Neutrophil (primary cell): Measurements from ENCODE around the gene COL26A1.
"Not testable (repeated sequence)": the region's sequence is repeated elsewhere in the genome, so short reads cannot be mapped to it uniquely, and the experiment has no call there.

ENCODE experiments used
- H3K27ac ChIP-seq: fragments of 200-600 bp; sonication (generic); 2 replicates; pipeline ENCODE4 v1.5.1; 2016; ENCODE audit warnings: mild to moderate bottlenecking, moderate library complexity
- H3K27me3 ChIP-seq: fragments of 200-600 bp; sonication (generic); 2 replicates; pipeline ENCODE4 v1.6.0; 2016; ENCODE audit warnings: mild to moderate bottlenecking
- H3K36me3 ChIP-seq: fragments of 200-600 bp; sonication (generic); 2 replicates; pipeline ENCODE4 v1.5.1; 2017
- H3K4me1 ChIP-seq, 2 experiments: fragments of 200-600 bp in 1 of 2; sonication (generic) in 1 of 2; 1 replicate in 1 of 2; 2 replicates in 1 of 2; pipeline versions ENCODE4 v1.5.1 to v1.6.1; 2013 to 2016; ENCODE audit warnings: low read depth in 1 of 2, low read length in 1 of 2, mild to moderate bottlenecking in 1 of 2, moderate library complexity in 1 of 2; ENCODE audit not compliant: control insufficient read depth in 1 of 2, insufficient read depth in 1 of 2
- H3K4me3 ChIP-seq, 2 experiments: fragments of 200-600 bp in 1 of 2; sonication (generic) in 1 of 2; 1 replicate in 1 of 2; 2 replicates in 1 of 2; pipeline ENCODE4 v1.5.1; 2013 to 2016; ENCODE audit warnings: low read depth in 1 of 2, low read length in 1 of 2, mild to moderate bottlenecking in 1 of 2, moderate library complexity in 1 of 2
- H3K9me3 ChIP-seq: fragments of 200-600 bp; sonication (generic); 2 replicates; pipeline ENCODE4 v1.5.1; 2016
- TF ChIP-seq, protein P1 (sequence below): fragments of 200-600 bp; sonication (generic); IDR thresholded peaks from 2 replicates; pipeline ENCODE4 v1.5.1; 2016; ENCODE audit warnings: antibody characterized with exemption

The COL26A1 gene

DNA sequence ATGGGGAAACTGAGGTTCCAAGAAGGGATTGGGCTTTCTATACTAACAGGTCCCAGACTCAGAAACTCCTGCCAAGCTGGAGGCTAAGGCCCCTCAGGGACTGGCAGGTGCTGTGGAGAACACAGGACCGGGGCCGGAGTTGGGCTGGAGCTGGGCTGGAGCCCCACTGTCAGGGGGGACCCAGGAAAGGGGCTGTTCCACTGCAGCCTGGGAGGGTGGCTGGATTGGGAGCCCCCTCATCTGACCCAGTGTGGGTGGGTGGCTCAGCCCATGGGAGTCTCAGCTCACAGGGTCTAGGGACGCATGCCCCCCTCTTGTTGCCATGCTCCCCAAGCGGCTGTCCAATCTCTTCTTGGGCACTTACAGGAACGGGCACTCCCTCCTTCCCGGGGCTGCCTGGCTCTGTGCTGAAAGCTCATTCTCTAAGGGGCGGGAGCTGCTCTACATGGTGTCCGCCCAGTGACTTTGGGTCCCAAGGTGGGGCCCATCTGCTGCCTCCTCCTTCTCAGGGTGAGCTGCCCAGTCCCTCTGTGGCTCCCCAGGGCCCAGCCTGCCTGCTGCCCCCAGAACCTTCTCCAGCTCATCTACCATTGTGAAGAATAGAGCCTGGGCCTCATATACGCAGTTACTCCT lies 139.9 kb downstream of the COL26A1 start:
- Histone ChIP-seq H3K4me1 (peaks cover 0 to 4% of the 10 kb centered on the region in 2 experiments), H3K9me3 (no peaks in the 10 kb centered on the region), H3K36me3 (no peaks in the 10 kb centered on the region), H3K27ac (no peak overlapping the region), H3K27me3 (peaks cover 11% of the 10 kb centered on the region), H3K4me3 (no peak overlapping the region)
- TF ChIP-seq, protein P1, sequence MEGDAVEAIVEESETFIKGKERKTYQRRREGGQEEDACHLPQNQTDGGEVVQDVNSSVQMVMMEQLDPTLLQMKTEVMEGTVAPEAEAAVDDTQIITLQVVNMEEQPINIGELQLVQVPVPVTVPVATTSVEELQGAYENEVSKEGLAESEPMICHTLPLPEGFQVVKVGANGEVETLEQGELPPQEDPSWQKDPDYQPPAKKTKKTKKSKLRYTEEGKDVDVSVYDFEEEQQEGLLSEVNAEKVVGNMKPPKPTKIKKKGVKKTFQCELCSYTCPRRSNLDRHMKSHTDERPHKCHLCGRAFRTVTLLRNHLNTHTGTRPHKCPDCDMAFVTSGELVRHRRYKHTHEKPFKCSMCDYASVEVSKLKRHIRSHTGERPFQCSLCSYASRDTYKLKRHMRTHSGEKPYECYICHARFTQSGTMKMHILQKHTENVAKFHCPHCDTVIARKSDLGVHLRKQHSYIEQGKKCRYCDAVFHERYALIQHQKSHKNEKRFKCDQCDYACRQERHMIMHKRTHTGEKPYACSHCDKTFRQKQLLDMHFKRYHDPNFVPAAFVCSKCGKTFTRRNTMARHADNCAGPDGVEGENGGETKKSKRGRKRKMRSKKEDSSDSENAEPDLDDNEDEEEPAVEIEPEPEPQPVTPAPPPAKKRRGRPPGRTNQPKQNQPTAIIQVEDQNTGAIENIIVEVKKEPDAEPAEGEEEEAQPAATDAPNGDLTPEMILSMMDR, result no peak

DNA sequence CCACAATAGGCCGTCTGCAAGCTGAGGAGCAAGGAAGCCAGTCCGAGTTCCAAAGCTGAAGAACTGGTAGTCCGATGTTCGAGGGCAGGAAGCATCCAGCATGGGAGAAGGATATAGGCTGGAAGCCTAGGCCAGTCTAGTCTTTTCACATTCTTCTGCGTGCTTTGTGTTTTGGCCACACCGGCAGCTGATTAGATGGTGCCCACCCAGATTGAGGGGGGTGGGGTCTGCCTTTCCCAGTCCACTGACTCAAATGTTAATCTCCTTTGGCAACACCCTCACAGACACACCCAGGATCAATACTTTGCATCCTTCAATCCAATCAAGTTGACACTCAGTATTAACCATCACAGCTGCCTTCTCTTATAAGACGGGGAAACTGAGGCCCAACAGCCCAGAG lies 142.8 kb downstream of the COL26A1 start:
- not testable (repeated sequence) for H3K4me1 ChIP-seq, H3K9me3 ChIP-seq, H3K27ac ChIP-seq, H3K36me3 ChIP-seq, H3K4me3 ChIP-seq
- H3K27me3 ChIP-seq, result peaks cover 18% of the 10 kb centered on the region

DNA sequence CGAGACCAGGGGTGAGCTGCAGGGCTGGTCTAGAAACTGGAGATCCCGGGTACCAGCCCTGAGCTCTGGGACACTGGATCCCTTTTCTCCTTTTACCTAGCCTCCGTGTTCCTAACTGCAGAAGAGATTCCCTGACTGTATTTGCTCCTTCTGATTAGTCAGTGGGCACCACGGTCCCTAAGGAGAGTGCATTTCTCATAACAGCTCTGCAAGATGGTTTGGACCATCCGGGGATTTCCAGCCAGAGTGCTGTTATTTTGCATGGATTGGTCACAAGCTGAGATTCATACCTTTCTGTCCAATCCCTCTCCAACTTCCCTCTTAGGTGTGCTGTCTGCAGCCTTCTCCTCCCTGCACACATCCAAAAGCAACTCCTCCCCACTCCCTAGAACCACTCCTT lies 143.9 kb downstream of the COL26A1 start:
- Histone ChIP-seq H3K9me3 (no peaks in the 10 kb centered on the region), H3K4me3 (no peak overlapping the region), H3K4me1 (peaks cover 0 to 4% of the 10 kb centered on the region in 2 experiments), H3K36me3 (no peaks in the 10 kb centered on the region), H3K27ac (no peak overlapping the region), H3K27me3 (peaks cover 18% of the 10 kb centered on the region)
- TF ChIP-seq, protein P1, result no peak

DNA sequence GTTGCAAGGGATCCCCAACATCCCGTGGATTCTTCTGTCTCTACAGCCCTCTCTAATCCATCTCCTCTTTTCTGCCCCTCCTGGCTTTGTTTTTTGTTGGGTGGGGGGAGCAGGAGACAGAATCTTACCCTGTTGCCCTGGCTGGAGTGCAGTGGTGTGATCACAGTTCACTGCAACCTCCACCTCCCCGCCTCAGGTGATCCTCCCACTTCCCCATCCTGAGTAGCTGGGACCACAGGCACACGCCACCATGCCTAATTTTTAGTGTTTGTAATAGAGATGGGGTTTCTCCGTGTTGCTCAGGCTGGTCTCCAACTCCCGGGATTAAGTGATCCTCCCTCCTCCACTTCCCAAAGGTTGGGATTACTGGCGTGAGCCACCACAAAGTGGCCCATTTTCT lies 144.7 kb downstream of the COL26A1 start:
- no peak overlapping the region for H3K4me3 ChIP-seq
- H3K27me3 ChIP-seq, result peaks cover 18% of the 10 kb centered on the region

DNA sequence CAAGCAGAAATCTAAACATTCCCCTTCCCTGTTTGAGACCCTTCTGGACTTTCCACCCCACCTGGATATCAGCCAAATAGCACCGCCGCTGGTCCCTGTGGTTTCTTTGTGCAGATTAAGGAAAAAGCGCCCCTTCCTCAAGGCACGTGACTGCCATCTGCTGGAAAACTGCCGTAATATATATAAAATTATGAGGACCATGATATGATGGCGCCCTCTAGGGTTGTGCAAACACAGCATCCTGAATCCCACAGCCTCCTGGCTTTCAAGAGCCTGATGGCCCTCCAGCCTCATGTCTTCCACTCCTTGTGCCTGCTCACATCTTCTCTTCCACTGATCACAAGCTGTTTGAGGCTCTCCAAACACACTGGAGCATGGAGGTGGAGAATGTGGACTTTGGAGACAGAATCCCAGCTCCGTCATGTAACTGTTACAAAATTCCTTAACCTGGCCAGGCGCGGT lies 145.1 kb downstream of the COL26A1 start:
- Histone ChIP-seq H3K27ac (no peak overlapping the region), H3K27me3 (peaks cover 18% of the 10 kb centered on the region), H3K36me3 (no peaks in the 10 kb centered on the region), H3K4me3 (no peak overlapping the region), H3K4me1 (peaks cover 0 to 4% of the 10 kb centered on the region in 2 experiments), H3K9me3 (no peaks in the 10 kb centered on the region)
- TF ChIP-seq, protein P1, result no peak

More for the DNA sequence above, 144.7 kb downstream of the COL26A1 start:
- H3K4me1 ChIP-seq, result peaks cover 0 to 4% of the 10 kb centered on the region in 2 experiments
- no peak overlapping the region for H3K27ac ChIP-seq
- no peaks in the 10 kb centered on the region for H3K9me3 ChIP-seq
- H3K36me3 ChIP-seq, result no peaks in the 10 kb centered on the region
- TF ChIP-seq, protein P1, result no peak

DNA sequence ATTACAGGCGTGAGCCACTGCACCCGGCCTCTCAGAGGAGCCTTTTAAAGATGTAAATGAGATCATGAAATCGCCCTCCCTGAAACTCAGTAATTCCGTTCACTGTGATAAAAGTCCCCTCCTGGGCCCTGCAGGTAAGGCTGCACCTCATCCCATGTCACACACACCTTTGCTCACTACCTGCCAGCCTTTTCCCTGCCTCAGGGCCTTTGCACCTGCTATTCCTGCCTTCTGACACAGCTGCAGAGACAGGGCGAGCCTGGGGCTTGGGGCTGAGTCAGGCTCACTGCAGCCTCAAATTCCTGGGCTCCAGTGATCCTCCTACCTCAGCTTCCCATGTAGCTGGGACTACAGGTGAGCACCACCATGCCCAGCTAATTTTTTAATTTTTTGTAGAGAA lies 147.6 kb downstream of the COL26A1 start:
- Histone ChIP-seq H3K36me3 (no peaks in the 10 kb centered on the region), H3K9me3 (no peaks in the 10 kb centered on the region), H3K4me3 (no peak overlapping the region), H3K27ac (no peak overlapping the region), H3K27me3 (peaks cover 18% of the 10 kb centered on the region), H3K4me1 (no peaks in the 10 kb centered on the region)
- TF ChIP-seq, protein P1, result no peak
